ENCODE data around the gene ZBTB7C.

ZBTB7C gene

DNA sequence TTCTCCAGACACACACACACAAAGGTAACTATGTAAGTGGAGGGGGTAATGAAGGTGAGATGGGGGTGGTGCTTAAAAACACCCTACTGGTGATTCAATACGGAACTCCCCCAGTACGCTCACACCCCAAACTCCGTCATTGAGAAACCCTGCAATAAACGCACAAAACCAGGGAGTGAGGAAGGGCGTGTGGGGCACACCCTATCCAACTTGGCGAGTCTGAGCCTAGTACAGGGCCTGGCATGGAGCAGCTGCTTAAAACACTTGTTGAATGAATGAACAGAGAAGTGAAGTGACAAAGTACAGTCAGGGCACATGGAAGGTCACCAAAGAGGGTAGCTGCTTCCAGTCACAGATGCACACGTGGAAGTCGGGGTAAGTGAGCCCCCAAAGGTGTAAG, 331.9 kb downstream of the ZBTB7C start:
- TF ChIP-seq, protein P1, sequence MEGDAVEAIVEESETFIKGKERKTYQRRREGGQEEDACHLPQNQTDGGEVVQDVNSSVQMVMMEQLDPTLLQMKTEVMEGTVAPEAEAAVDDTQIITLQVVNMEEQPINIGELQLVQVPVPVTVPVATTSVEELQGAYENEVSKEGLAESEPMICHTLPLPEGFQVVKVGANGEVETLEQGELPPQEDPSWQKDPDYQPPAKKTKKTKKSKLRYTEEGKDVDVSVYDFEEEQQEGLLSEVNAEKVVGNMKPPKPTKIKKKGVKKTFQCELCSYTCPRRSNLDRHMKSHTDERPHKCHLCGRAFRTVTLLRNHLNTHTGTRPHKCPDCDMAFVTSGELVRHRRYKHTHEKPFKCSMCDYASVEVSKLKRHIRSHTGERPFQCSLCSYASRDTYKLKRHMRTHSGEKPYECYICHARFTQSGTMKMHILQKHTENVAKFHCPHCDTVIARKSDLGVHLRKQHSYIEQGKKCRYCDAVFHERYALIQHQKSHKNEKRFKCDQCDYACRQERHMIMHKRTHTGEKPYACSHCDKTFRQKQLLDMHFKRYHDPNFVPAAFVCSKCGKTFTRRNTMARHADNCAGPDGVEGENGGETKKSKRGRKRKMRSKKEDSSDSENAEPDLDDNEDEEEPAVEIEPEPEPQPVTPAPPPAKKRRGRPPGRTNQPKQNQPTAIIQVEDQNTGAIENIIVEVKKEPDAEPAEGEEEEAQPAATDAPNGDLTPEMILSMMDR (IDR thresholded peaks at IDR 0.05; ENCODE audit: low read depth, low read length) = no peak
- no peak for DNase-seq (ENCODE audit: low read depth, low spot score)
- no peak overlapping the region for H3K4me3 ChIP-seq (ENCODE audit: low read depth, low read length)
- in situ Hi-C loops (cut with HindIII; ENCODE audit: low sequenced_read_pairs) = no loop called here

DNA sequence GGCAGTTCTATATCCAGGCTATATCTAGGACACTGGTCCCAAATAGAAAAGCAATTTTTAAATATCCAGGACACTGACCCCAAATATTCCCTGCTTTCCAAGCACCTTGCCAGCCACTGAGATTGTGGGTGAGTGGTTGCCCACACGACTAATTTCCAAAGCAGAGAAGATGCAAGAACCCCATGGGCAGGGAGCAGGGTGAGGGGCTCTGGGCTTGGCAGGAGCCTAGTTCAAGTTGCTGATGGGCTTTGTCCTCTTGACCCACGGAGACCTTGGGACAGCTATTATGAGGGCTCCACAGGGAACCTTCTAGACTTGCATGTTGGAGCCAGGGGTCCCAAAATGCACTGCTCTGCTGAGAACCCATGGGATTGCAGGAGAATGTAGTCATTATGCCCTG, 332.7 kb downstream of the ZBTB7C start:
- TF ChIP-seq, protein P1 (IDR thresholded peaks at IDR 0.05; ENCODE audit: low read depth, low read length) = no peak
- no peak for DNase-seq (ENCODE audit: low read depth, low spot score)
- in situ Hi-C loops (cut with HindIII; ENCODE audit: low sequenced_read_pairs) = no loop called here
- H3K4me3 ChIP-seq (ENCODE audit: low read depth, low read length) = no peak overlapping the region

DNA sequence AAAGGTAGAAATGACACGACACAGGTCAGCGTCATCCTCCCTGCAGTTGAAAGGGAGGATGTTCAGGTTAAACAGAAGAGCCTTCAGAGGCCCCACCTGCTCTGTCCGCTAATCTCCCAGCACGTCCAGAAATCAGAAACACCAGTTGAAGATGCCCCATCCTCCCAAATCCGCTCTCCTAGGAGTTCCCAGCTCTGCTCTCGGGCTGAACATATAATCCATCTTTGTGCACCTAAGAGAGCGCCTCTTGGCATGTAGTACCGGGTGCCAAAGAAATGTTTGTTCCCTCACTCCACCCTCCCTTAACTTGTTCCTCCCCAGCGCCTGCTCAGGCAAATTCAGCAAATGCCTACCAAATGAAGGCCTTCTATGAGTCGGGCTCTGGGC, 333.5 kb downstream of the ZBTB7C start:
- TF ChIP-seq, protein P1 (IDR thresholded peaks at IDR 0.05; ENCODE audit: low read depth, low read length) = no peak
- in situ Hi-C loops (cut with HindIII; ENCODE audit: low sequenced_read_pairs) = no loop called here
- H3K4me3 ChIP-seq (ENCODE audit: low read depth, low read length) = no peak overlapping the region
- DNase-seq (ENCODE audit: low read depth, low spot score) = no peak

DNA sequence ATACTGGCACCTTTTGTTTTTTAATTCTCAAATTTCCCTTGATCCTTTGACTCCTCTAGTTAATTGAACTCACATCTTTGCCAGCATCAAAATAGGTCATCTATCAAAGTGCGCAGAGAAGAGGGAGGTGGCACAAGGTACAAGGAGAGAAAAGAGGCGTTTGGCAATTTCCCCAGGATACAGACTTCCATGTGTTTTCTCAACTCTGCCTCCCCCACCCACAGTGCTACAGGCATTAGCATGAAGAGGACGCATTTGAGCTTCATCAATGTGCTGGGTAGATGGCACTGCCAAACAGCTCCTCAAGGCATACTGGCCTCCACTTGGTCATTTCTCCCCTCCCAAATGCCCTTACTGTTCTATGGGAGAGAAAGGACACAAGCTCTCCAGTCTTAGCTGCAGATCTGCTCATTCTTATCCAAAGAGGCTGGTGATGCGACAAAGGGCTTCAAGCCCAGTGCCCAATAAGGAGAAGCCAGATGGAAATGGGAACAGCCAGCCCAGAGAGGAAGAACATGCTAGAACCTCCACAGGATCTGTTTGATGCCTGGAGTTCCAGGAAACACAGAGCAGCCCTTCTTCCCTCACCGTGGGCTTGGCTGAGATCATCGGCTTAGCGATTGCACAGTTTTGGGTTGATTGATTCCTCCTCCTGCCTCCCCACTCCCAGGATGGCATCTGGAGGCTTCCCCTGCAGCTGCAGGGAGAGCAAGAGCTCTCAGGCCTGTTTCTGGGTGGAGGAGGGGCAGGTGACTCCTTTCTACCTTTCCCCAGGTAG, 334.1 kb downstream of the ZBTB7C start:
- TF ChIP-seq, protein P1 (IDR thresholded peaks at IDR 0.05; ENCODE audit: low read depth, low read length) = no peak
- in situ Hi-C loops (cut with HindIII; ENCODE audit: low sequenced_read_pairs) = no loop called here
- DNase-seq (ENCODE audit: low read depth, low spot score) = no peak
- no peak overlapping the region for H3K4me3 ChIP-seq (ENCODE audit: low read depth, low read length)

DNA sequence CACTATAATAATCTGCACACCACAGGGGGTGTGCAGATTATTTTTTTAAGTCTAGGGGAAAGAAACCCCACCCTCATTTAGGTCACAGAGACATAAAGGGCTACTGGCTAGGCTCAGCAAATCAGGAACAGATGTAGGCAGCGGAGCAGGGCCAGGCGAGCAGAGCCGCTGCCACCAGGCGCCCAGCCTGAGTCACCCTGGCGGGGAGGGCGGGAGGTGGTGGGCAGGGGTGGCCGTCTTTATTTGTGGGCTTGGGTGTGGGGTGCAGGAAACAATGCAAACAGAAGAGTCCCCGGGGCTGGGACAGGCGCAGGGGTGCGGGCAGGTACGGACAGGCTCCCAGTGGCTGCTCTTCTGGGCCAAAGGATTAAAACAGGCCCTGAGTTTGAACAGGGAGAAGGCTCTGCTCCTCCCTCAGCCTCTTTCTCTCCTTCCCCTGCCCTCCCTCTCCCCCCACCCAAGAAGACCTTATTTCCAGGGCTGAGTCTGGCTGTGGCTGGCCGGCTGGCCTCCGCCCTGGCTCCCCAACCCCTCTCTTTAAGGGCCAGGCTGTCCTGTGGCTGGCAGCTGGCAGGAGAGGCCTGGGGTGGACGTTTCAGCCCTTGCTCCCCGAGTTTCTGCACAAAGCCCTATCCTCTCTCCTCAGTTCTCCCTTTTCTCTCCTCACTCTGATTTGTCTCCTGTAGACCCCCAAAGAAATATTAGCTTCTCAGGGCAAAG, 335.8 kb downstream of the ZBTB7C start:
- DNase-seq (ENCODE audit: low read depth, low spot score) = peak; percentile 39
- in situ Hi-C loops (cut with HindIII; ENCODE audit: low sequenced_read_pairs) = no loop called here
- H3K4me3 ChIP-seq (ENCODE audit: low read depth, low read length) = no peak overlapping the region
- TF ChIP-seq, protein P1 (IDR thresholded peaks at IDR 0.05; ENCODE audit: low read depth, low read length) = no peak

DNA sequence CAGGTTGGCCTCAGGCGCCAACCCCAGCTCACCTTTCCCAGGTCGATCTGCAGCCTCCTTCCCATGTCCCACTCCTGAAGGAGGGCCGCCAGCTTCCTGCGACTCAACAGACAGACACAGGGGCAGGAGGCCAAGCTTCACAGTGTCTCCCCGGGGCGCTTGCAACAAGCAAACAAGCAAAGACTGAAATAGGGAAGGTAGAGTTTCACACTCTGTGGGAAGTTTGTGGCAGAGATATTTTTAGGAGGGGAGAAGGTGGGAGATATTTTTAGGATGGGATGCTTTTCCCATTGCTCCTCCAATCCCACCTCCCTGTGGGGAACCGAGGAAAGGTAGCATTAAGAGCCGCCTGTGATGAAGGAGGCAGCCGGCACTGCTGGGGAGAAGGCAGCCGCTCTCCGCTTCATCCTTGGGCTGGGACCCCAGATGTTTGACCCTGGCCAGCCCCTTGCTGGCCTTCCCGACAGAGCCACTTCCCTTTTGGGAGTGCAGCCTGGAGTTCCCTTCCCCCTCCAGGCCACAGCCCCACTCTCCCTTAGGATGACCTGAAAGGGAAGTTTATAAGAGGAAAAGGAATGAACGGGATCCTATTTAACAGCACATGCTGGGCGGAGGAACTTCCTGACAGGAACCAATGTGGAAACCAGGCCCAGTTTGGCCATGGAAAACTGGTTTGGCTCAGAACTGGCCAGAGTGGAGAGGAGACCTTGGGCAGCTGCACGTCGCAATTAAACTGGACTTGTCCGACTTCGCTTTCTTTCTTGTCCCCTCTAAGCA, 336.6 kb downstream of the ZBTB7C start:
- no peak overlapping the region for H3K4me3 ChIP-seq (ENCODE audit: low read depth, low read length)
- DNase-seq (ENCODE audit: low read depth, low spot score) = no peak
- TF ChIP-seq, protein P1 (IDR thresholded peaks at IDR 0.05; ENCODE audit: low read depth, low read length) = no peak
- in situ Hi-C loops (cut with HindIII; ENCODE audit: low sequenced_read_pairs) = no loop called here
